Body of pancreas (tissue), 4 donors: Measurements from ENCODE around the gene TGM3. TPM values are rescaled to one million over a fixed set of nuclear protein-coding genes. Genes with fewer than 3 reads are reported as not detected.

Experiments
- ATAC-seq: fragments of 150-250 bp; one replicate; pipeline ENCODE4 v1.9.1; 2016
- DNase-seq, 4 donors: peaks; one replicate each; pipeline ENCODE4 v3.0.0-alpha.2; 2019
- H3K27ac ChIP-seq, 4 donors: fragments of 200-600 bp; sonication (generic); 1 replicate in 3 of 4; 2 replicates in 1 of 4; pipeline versions ENCODE4 v1.5.1 to v1.6.1; 2016 to 2019; ENCODE audit warnings: mild to moderate bottlenecking in 1 of 4, mixed read lengths in 1 of 4, moderate library complexity in 1 of 4
- H3K27me3 ChIP-seq, 2 donors: fragments of 200-600 bp; sonication (generic); one replicate each; pipeline ENCODE4 v1.6.0; 2016; ENCODE audit warnings: mild to moderate bottlenecking in 1 of 2
- H3K36me3 ChIP-seq, 2 donors: fragments of 200-600 bp; sonication (generic); replicated peaks in 1 of 2; 2 replicates each; pipeline ENCODE4 v1.5.1; 2016; ENCODE audit warnings: low read depth in 2 of 2; ENCODE audit not compliant: insufficient read depth in 1 of 2
- H3K4me1 ChIP-seq: fragments of 200-600 bp; sonication (generic); one replicate; pipeline ENCODE4 v1.6.0; 2016
- H3K4me3 ChIP-seq, 2 donors: fragments of 200-600 bp; sonication (generic); 1 replicate in 1 of 2; 2 replicates in 1 of 2; pipeline ENCODE4 v1.5.1; 2016 to 2019
- H3K9me3 ChIP-seq, 3 donors: fragments of 200-600 bp; sonication (generic); 1 replicate in 2 of 3; 2 replicates in 1 of 3; pipeline ENCODE4 v1.5.1; 2016
- POLR2A ChIP-seq, 3 donors: fragments of 450-650 bp; IDR thresholded peaks; one replicate each; pipeline ENCODE4 v1.6.1; 2016; ENCODE audit warnings: antibody characterized with exemption in 3 of 3, mild to moderate bottlenecking in 2 of 3
- WGBS, 2 donors: methylation state at CpG; one replicate each; pipeline ENCODE4 v1.1.5; 2017; 5-methylcytosine and 5-hydroxymethylcytosine counted together
- intact Hi-C: fragments of 100-400 bp; cut with DNase I; formaldehyde crosslinking; loops from one replicate; pipeline ENCODE4 v1.15.1; 2023
- total RNA-seq, 2 donors: library from RNA; depleted of rRNA; stranded (reverse); fragments of >200 nt; gene quantifications; one replicate each; pipeline ENCODE4 v1.1.0, GENCODE V29; 2016
- TF ChIP-seq, protein P1 (sequence below), 7 experiments: fragments of 450-650 bp in 4 of 7; fragments of 200-600 bp in 3 of 7; sonication (generic) in 3 of 7; IDR thresholded peaks; one replicate each; pipeline ENCODE4 v1.5.1; 2016 to 2019; ENCODE audit warnings: antibody characterized with exemption in 7 of 7

The TGM3 gene
- total RNA-seq, 2 donors from 2014 or later: 0.26 TPM; not detected in 1

- no peaks in the 10 kb centered on the region for H3K4me1 ChIP-seq
- H3K27me3 ChIP-seq: no peaks in the 10 kb centered on the region
- DNase-seq: peak in 2 of 4 donors; percentile 22 to 50
- no peak for ATAC-seq
- H3K36me3 ChIP-seq: no peaks in the 10 kb centered on the region
- H3K4me3 ChIP-seq: no peak overlapping the region
- 52 to 59% methylated on average over 2 to 3 of the region's 3 CpGs for WGBS, 2 donors
- TF ChIP-seq POLR2A (IDR thresholded peaks at IDR 0.05): no peak
- TF ChIP-seq, protein P1, sequence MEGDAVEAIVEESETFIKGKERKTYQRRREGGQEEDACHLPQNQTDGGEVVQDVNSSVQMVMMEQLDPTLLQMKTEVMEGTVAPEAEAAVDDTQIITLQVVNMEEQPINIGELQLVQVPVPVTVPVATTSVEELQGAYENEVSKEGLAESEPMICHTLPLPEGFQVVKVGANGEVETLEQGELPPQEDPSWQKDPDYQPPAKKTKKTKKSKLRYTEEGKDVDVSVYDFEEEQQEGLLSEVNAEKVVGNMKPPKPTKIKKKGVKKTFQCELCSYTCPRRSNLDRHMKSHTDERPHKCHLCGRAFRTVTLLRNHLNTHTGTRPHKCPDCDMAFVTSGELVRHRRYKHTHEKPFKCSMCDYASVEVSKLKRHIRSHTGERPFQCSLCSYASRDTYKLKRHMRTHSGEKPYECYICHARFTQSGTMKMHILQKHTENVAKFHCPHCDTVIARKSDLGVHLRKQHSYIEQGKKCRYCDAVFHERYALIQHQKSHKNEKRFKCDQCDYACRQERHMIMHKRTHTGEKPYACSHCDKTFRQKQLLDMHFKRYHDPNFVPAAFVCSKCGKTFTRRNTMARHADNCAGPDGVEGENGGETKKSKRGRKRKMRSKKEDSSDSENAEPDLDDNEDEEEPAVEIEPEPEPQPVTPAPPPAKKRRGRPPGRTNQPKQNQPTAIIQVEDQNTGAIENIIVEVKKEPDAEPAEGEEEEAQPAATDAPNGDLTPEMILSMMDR (IDR thresholded peaks at IDR 0.05): no peak
- H3K9me3 ChIP-seq: no peaks in the 10 kb centered on the region
- intact Hi-C loops: no loop called here
- no peak overlapping the region for H3K27ac ChIP-seq
Observed at GRCh38 chr20:2330090-2330695, 34.4 kb downstream of the TGM3 start.

- Histone ChIP-seq H3K4me3 (no peak overlapping the region), H3K27ac (no peak overlapping the region), H3K36me3 (no peaks in the 10 kb centered on the region), H3K27me3 (no peaks in the 10 kb centered on the region), H3K9me3 (no peaks in the 10 kb centered on the region), H3K4me1 (no peaks in the 10 kb centered on the region)
- intact Hi-C loops: no loop called here
- no peak for DNase-seq
- 77 to 84% methylated on average over 5 of the region's 5 CpGs for WGBS, 2 donors
- ATAC-seq: no peak
- TF ChIP-seq, protein P1 (IDR thresholded peaks at IDR 0.05): no peak
- no peak for TF ChIP-seq POLR2A (IDR thresholded peaks at IDR 0.05)
Observed at GRCh38 chr20:2331106-2331505, 35.3 kb downstream of the TGM3 start.

DNA sequence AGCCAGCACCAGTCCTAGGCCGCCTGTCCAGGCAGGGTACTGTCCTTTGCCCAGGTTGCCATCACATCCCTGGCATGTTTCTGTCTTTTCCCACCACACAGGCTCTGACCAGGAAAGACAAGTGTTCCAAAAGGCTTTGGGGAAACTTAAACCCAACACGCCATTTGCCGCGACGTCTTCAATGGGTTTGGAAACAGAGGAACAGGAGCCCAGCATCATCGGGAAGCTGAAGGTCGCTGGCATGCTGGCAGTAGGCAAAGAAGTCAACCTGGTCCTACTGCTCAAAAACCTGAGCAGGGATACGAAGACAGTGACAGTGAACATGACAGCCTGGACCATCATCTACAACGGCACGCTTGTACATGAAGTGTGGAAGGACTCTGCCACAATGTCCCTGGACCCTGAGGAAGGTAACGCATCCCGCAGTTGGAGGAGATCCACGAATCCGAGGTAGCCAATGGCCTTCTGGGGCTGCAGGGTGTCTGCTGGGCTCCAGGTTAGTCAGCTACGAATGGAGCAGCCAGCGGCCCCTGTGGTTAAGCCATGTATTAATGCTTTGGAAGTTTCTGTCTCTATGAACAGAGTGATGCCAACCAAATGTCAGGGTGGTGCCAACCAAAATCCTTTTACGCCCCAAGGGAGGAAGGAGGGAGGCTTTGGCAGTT, 36.2 kb downstream of the TGM3 start:
- Histone ChIP-seq H3K9me3 (no peaks in the 10 kb centered on the region), H3K36me3 (no peaks in the 10 kb centered on the region), H3K4me1 (no peaks in the 10 kb centered on the region), H3K27me3 (no peaks in the 10 kb centered on the region), H3K27ac (no peak overlapping the region), H3K4me3 (no peak overlapping the region)
- 84 to 89% methylated on average over 12 to 17 of the region's 17 CpGs for WGBS, 2 donors
- DNase-seq (no peak), ATAC-seq (no peak)
- TF ChIP-seq, protein P1 (IDR thresholded peaks at IDR 0.05): no peak
- no peak for TF ChIP-seq POLR2A (IDR thresholded peaks at IDR 0.05)
- intact Hi-C loops: no loop called here

GRCh38 chr20:2332711-2333110, 36.9 kb downstream of the TGM3 start:
- Histone ChIP-seq H3K9me3 (no peaks in the 10 kb centered on the region), H3K27me3 (no peaks in the 10 kb centered on the region), H3K27ac (no peak overlapping the region), H3K4me3 (no peak overlapping the region), H3K4me1 (no peaks in the 10 kb centered on the region), H3K36me3 (no peaks in the 10 kb centered on the region)
- intact Hi-C loops: no loop called here
- no peak for DNase-seq
- ATAC-seq: no peak
- TF ChIP-seq, protein P1 (IDR thresholded peaks at IDR 0.05): no peak
- no peak for TF ChIP-seq POLR2A (IDR thresholded peaks at IDR 0.05)
- WGBS, 2 donors: 42 to 53% methylated on average over 4 of the region's 4 CpGs

GRCh38 chr20:2333821-2334220, 38.0 kb downstream of the TGM3 start:
- H3K9me3 ChIP-seq: no peaks in the 10 kb centered on the region
- H3K36me3 ChIP-seq: no peaks in the 10 kb centered on the region
- DNase-seq (no peak), ATAC-seq (no peak)
- WGBS, 2 donors: 73 to 81% methylated on average over 6 of the region's 6 CpGs
- intact Hi-C loops: no loop called here
- TF ChIP-seq, protein P1 (IDR thresholded peaks at IDR 0.05): no peak
- no peak for TF ChIP-seq POLR2A (IDR thresholded peaks at IDR 0.05)
- no peak overlapping the region for H3K4me3 ChIP-seq
- no peaks in the 10 kb centered on the region for H3K4me1 ChIP-seq
- H3K27ac ChIP-seq: no peak overlapping the region
- H3K27me3 ChIP-seq: no peaks in the 10 kb centered on the region
